Ectodermal cell (in vitro differentiated cells): ENCODE measurements around the gene PLXDC1.

ENCODE experiments used
- H3K27ac ChIP-seq: 2 replicates; pipeline ENCODE4 v1.7.0; 2013; ENCODE audit warnings: mild to moderate bottlenecking, low read depth, low read length; ENCODE audit not compliant: insufficient read depth, poor library complexity, severe bottlenecking
- H3K27me3 ChIP-seq: 2 replicates; pipeline ENCODE4 v1.7.0; 2013; ENCODE audit warnings: mild to moderate bottlenecking, low read length; ENCODE audit not compliant: insufficient read depth, control insufficient read depth, poor library complexity, severe bottlenecking
- H3K36me3 ChIP-seq: one replicate; pipeline ENCODE4 v1.7.0; 2013; ENCODE audit warnings: low read length; ENCODE audit not compliant: control insufficient read depth, insufficient read depth
- H3K4me1 ChIP-seq: one replicate; pipeline ENCODE4 v1.7.0; 2013; ENCODE audit warnings: low read length; ENCODE audit not compliant: control insufficient read depth, insufficient read depth
- H3K4me3 ChIP-seq: 2 replicates; pipeline ENCODE4 v1.7.0; 2013; ENCODE audit warnings: low read depth, low read length, control low read depth; ENCODE audit not compliant: insufficient read depth
- H3K9me3 ChIP-seq: 2 replicates; pipeline ENCODE4 v1.7.0; 2013; ENCODE audit warnings: mild to moderate bottlenecking, low read length, moderate library complexity; ENCODE audit not compliant: control insufficient read depth
- WGBS, 2 experiments: methylation state at CpG; one replicate each; pipeline ENCODE4 v1.1.7; 2013; ENCODE audit warnings: missing lambda C conversion rate in 2 of 2; 5-methylcytosine and 5-hydroxymethylcytosine counted together

Gene PLXDC1

GRCh38 chr17:39156491-39156890 lies 5.1 kb upstream of the PLXDC1 start:
- Histone ChIP-seq H3K36me3 (no peaks in the 10 kb centered on the region), H3K27me3 (peaks cover 12% of the 10 kb centered on the region), H3K27ac (no peak overlapping the region), H3K4me1 (no peaks in the 10 kb centered on the region), H3K4me3 (no peak overlapping the region), H3K9me3 (no peaks in the 10 kb centered on the region)
- WGBS, 2 experiments = 86 to 88% methylated on average over 7 of the region's 7 CpGs

- H3K27ac ChIP-seq = no peak overlapping the region
- H3K4me1 ChIP-seq = no peaks in the 10 kb centered on the region
- 54 to 59% methylated on average over 2 of the region's 2 CpGs for whole genome bisulfite sequencing, 2 experiments
- peaks cover 21% of the 10 kb centered on the region for H3K27me3 ChIP-seq
- no peak overlapping the region for H3K4me3 ChIP-seq
- H3K36me3 ChIP-seq = no peaks in the 10 kb centered on the region
- H3K9me3 ChIP-seq = no peaks in the 10 kb centered on the region
Measured at GRCh38 chr17:39155654-39156053, 4.2 kb upstream of the PLXDC1 start.

GRCh38 chr17:39153599-39154051 lies 2.2 kb upstream of the PLXDC1 start:
- H3K9me3 ChIP-seq = no peaks in the 10 kb centered on the region
- no peak overlapping the region for H3K27ac ChIP-seq
- no peaks in the 10 kb centered on the region for H3K36me3 ChIP-seq
- WGBS, 2 experiments = 0 to 1% methylated on average over 13 to 16 of the region's 16 CpGs
- H3K27me3 ChIP-seq = peaks cover 41% of the 10 kb centered on the region
- H3K4me3 ChIP-seq = peak overlapping the region; percentile 87
- H3K4me1 ChIP-seq = no peaks in the 10 kb centered on the region

GRCh38 chr17:39151943-39152818 lies 744 bp upstream of the PLXDC1 start:
- H3K27ac ChIP-seq = no peak overlapping the region
- H3K27me3 ChIP-seq = peaks cover 41% of the 10 kb centered on the region
- 10 to 16% methylated on average over 24 to 25 of the region's 25 CpGs for WGBS, 2 experiments
- no peaks in the 10 kb centered on the region for H3K36me3 ChIP-seq
- H3K4me1 ChIP-seq = no peaks in the 10 kb centered on the region
- no peaks in the 10 kb centered on the region for H3K9me3 ChIP-seq
- peak overlapping the region; percentile 87 for H3K4me3 ChIP-seq

- H3K4me3 ChIP-seq = peak overlapping the region; percentile 48
- no peak overlapping the region for H3K27ac ChIP-seq
- H3K9me3 ChIP-seq = no peaks in the 10 kb centered on the region
- 11 to 23% methylated on average over 5 of the region's 5 CpGs for WGBS, 2 experiments
- peaks cover 41% of the 10 kb centered on the region for H3K27me3 ChIP-seq
- H3K4me1 ChIP-seq = no peaks in the 10 kb centered on the region
- H3K36me3 ChIP-seq = no peaks in the 10 kb centered on the region
Measured at GRCh38 chr17:39150795-39151149, 665 bp downstream of the PLXDC1 start.

GRCh38 chr17:39150104-39150634 lies 1.3 kb downstream of the PLXDC1 start:
- no peak overlapping the region for H3K27ac ChIP-seq
- H3K27me3 ChIP-seq = peaks cover 41% of the 10 kb centered on the region
- H3K9me3 ChIP-seq = no peaks in the 10 kb centered on the region
- no peaks in the 10 kb centered on the region for H3K36me3 ChIP-seq
- H3K4me1 ChIP-seq = no peaks in the 10 kb centered on the region
- WGBS, 2 experiments = 66 to 70% methylated on average over 5 of the region's 5 CpGs
- H3K4me3 ChIP-seq = no peak overlapping the region

GRCh38 chr17:39147221-39148185 lies 3.9 kb downstream of the PLXDC1 start:
- Histone ChIP-seq H3K4me3 (no peak overlapping the region), H3K9me3 (no peaks in the 10 kb centered on the region), H3K36me3 (no peaks in the 10 kb centered on the region), H3K4me1 (no peaks in the 10 kb centered on the region), H3K27me3 (peaks cover 39% of the 10 kb centered on the region), H3K27ac (no peak overlapping the region)
- 70 to 73% methylated on average over 13 of the region's 13 CpGs for WGBS, 2 experiments

- no peak overlapping the region for H3K27ac ChIP-seq
- no peak overlapping the region for H3K4me3 ChIP-seq
- 90 to 93% methylated on average over 3 of the region's 3 CpGs for WGBS, 2 experiments
- no peaks in the 10 kb centered on the region for H3K4me1 ChIP-seq
- no peaks in the 10 kb centered on the region for H3K9me3 ChIP-seq
- peaks cover 26% of the 10 kb centered on the region for H3K27me3 ChIP-seq
- no peaks in the 10 kb centered on the region for H3K36me3 ChIP-seq
Measured at GRCh38 chr17:39146273-39146672, 5.2 kb downstream of the PLXDC1 start.

- H3K9me3 ChIP-seq = no peaks in the 10 kb centered on the region
- no peak overlapping the region for H3K27ac ChIP-seq
- H3K27me3 ChIP-seq = peaks cover 15% of the 10 kb centered on the region
- H3K4me3 ChIP-seq = no peak overlapping the region
- H3K4me1 ChIP-seq = no peaks in the 10 kb centered on the region
- no peaks in the 10 kb centered on the region for H3K36me3 ChIP-seq
- WGBS, 2 experiments = 87 to 92% methylated on average over 3 of the region's 3 CpGs
Measured at GRCh38 chr17:39145143-39145542, 6.3 kb downstream of the PLXDC1 start.

GRCh38 chr17:39144416-39144840 lies 7.0 kb downstream of the PLXDC1 start:
- 87 to 89% methylated on average over 9 of the region's 9 CpGs for WGBS, 2 experiments
- H3K4me3 ChIP-seq = no peak overlapping the region
- peaks cover 8% of the 10 kb centered on the region for H3K27me3 ChIP-seq
- H3K36me3 ChIP-seq = no peaks in the 10 kb centered on the region
- no peaks in the 10 kb centered on the region for H3K4me1 ChIP-seq
- no peak overlapping the region for H3K27ac ChIP-seq
- H3K9me3 ChIP-seq = no peaks in the 10 kb centered on the region
